HepG2 (cell line): Measurements from ENCODE around the gene USP34. TPM values are rescaled to one million over a fixed set of nuclear protein-coding genes. Genes with fewer than 3 reads are reported as not detected.

ENCODE experiments used
- AGO2 ChIP-seq: fragments of 200-400 bp; formaldehyde crosslinking; optimal IDR thresholded peaks from 2 replicates; pipeline ENCODE3; 2017; ENCODE audit warnings: mild to moderate bottlenecking, low read depth, low read length, moderate library complexity
- ATF1 ChIP-seq: IDR thresholded peaks from 2 replicates; pipeline ENCODE4 v1.6.1; 2016; ENCODE audit warnings: mild to moderate bottlenecking, control low read depth
- HDAC2 ChIP-seq: sonication (generic); formaldehyde crosslinking; IDR thresholded peaks from 2 replicates; pipeline ENCODE4 v1.4.0; 2020; ENCODE audit warnings: missing genetic modification reagents
- HOXA3 ChIP-seq: sonication (generic); formaldehyde crosslinking; IDR thresholded peaks from 2 replicates; pipeline ENCODE4 v1.5.0; 2020; ENCODE audit warnings: missing genetic modification reagents
- NFATC3 ChIP-seq: sonication (generic); formaldehyde crosslinking; IDR thresholded peaks from 2 replicates; pipeline ENCODE4 v1.5.1; 2020; ENCODE audit warnings: mild to moderate bottlenecking, missing genetic modification reagents
- NFIC ChIP-seq: IDR thresholded peaks from 2 replicates; pipeline ENCODE4 v1.6.1; 2012; ENCODE audit warnings: mild to moderate bottlenecking, low read length, inconsistent platforms
- PRPF4 ChIP-seq: fragments of 200-400 bp; formaldehyde crosslinking; IDR thresholded peaks from 2 replicates; pipeline ENCODE4 v1.6.1; 2016; ENCODE audit warnings: low read length, low read depth; ENCODE audit not compliant: poor library complexity, severe bottlenecking
- RBM39 ChIP-seq: fragments of 200-400 bp; formaldehyde crosslinking; IDR thresholded peaks from one replicate; pipeline ENCODE4 v1.6.1; 2018; ENCODE audit warnings: antibody characterized with exemption, mild to moderate bottlenecking, low read depth, low read length; ENCODE audit not compliant: poor library complexity, severe bottlenecking
- RXRA ChIP-seq: sonication (generic); formaldehyde crosslinking; IDR thresholded peaks from 2 replicates; pipeline ENCODE4 v1.5.1; 2020; ENCODE audit warnings: missing genetic modification reagents
- YEATS4 ChIP-seq: sonication (generic); formaldehyde crosslinking; IDR thresholded peaks from 2 replicates; pipeline ENCODE4 v1.4.0; 2020; ENCODE audit warnings: missing genetic modification reagents, borderline replicate concordance
- ZBTB8A ChIP-seq: sonication (generic); formaldehyde crosslinking; IDR thresholded peaks from 2 replicates; pipeline ENCODE4 v1.4.0; 2020; ENCODE audit warnings: mild to moderate bottlenecking, low read depth, missing genetic modification reagents, borderline replicate concordance
- ZNF124 ChIP-seq: sonication (generic); formaldehyde crosslinking; IDR thresholded peaks from 2 replicates; pipeline ENCODE4 v1.4.0; 2020; ENCODE audit warnings: missing genetic modification reagents
- ZNF484 ChIP-seq: sonication (generic); formaldehyde crosslinking; IDR thresholded peaks from 2 replicates; pipeline ENCODE4 v1.5.1; 2020; ENCODE audit warnings: mild to moderate bottlenecking, low read depth, missing genetic modification reagents, borderline replicate concordance
- ZNF709 ChIP-seq: sonication (generic); formaldehyde crosslinking; IDR thresholded peaks from 2 replicates; pipeline ENCODE4 v1.5.0; 2020; ENCODE audit warnings: mild to moderate bottlenecking, missing genetic modification reagents
- polyA plus RNA-seq, 8 experiments: library from polyadenylated mRNA; depleted of rRNA in 3 of 8; stranded (reverse) in 7 of 8; unstranded in 1 of 8; fragments of >200 nt; fragmentation: Illumina TruSeq in 4 of 8; extraction: Trizol in 4 of 8; gene quantifications; 2 replicates each; pipeline versions ENCODE4 v1.2.1 to v1.2.3, GENCODE V29; 2011 to 2016; ENCODE audit warnings: low read depth in 4 of 8, missing spikeins in 1 of 8, mixed read lengths in 1 of 8; ENCODE audit not compliant: insufficient read depth in 1 of 8
- total RNA-seq, 5 experiments: library from RNA; depleted of rRNA; stranded (reverse); fragments of >200 nt; fragmentation: Illumina TruSeq; extraction: Trizol; gene quantifications; 2 replicates each; pipeline ENCODE4 v1.2.3, GENCODE V29; 2016; ENCODE audit warnings: low read depth in 1 of 5
- TF ChIP-seq, protein P1 (sequence below), 2 experiments: fragments of 450-650 bp in 1 of 2; sonication (generic) in 1 of 2; formaldehyde crosslinking in 1 of 2; IDR thresholded peaks; 2 replicates each; pipeline versions ENCODE4 v1.6.1 to v1.8.0; 2016 to 2022; ENCODE audit warnings: antibody characterized with exemption in 1 of 2, mild to moderate bottlenecking in 1 of 2, missing genetic modification reagents in 1 of 2
- TF ChIP-seq, protein P2 (sequence below): sonication (generic); formaldehyde crosslinking; IDR thresholded peaks from 2 replicates; pipeline ENCODE4 v1.5.0; 2020; ENCODE audit warnings: missing genetic modification reagents
- TF ChIP-seq, protein P3 (sequence below): sonication (generic); formaldehyde crosslinking; IDR thresholded peaks from 2 replicates; pipeline ENCODE4 v1.8.1; 2023; ENCODE audit warnings: missing genetic modification reagents, inconsistent platforms, borderline replicate concordance

The USP34 gene
- total and polyA plus RNA-seq, 2 of the 13 experiments (the other 11 are each of a cell fraction or from before 2014, with no cell fraction given): 99.2 to 100 TPM

DNA sequence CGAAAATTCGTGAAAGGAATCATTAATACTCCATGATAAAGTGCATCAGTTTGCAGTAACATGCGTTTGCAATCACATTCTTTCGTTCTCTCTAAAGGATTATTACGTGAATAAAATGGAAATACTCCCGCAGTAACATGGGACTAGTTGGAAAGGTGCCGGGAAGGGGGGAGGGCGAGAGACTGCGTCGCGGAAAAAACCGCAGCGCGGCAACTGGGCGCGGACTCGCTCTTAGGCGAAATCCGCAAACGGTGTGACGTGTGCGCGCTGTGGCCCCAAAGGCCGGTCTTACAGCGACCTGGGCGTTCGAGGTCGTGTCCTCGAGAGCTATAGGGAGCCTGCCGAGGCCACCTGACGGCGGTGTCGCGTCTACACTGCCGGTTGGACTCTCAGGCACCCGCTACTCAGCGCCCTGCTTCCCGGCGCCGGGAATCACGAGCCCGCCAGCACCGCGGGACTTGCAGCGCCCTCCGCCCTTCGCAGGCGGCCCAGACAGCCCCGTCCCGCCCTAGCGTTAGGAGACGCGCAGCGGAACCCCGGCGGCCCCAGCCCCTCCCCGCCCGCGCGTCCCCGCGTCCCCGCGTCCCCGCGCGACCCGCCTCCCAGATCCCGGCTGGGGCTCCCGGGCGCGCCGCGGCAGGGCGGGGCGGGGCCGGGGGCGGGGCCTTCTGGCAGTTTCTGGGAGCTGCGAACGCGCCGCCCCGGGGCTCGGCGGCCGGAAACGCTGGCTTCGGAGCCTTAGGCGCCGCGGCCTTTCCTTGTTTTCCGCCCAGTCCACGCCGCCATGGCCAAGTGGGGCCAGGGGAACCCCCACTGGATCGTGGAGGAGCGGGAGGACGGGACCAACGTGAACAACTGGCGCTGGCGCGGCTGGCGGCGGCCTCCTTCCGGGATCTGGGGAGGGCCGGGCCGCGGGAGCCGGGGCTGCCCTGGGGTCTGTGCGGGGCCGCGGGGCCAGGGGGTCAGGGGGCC, 293.8 kb downstream of the USP34 start (continued):
- TF ChIP-seq, protein P1, sequence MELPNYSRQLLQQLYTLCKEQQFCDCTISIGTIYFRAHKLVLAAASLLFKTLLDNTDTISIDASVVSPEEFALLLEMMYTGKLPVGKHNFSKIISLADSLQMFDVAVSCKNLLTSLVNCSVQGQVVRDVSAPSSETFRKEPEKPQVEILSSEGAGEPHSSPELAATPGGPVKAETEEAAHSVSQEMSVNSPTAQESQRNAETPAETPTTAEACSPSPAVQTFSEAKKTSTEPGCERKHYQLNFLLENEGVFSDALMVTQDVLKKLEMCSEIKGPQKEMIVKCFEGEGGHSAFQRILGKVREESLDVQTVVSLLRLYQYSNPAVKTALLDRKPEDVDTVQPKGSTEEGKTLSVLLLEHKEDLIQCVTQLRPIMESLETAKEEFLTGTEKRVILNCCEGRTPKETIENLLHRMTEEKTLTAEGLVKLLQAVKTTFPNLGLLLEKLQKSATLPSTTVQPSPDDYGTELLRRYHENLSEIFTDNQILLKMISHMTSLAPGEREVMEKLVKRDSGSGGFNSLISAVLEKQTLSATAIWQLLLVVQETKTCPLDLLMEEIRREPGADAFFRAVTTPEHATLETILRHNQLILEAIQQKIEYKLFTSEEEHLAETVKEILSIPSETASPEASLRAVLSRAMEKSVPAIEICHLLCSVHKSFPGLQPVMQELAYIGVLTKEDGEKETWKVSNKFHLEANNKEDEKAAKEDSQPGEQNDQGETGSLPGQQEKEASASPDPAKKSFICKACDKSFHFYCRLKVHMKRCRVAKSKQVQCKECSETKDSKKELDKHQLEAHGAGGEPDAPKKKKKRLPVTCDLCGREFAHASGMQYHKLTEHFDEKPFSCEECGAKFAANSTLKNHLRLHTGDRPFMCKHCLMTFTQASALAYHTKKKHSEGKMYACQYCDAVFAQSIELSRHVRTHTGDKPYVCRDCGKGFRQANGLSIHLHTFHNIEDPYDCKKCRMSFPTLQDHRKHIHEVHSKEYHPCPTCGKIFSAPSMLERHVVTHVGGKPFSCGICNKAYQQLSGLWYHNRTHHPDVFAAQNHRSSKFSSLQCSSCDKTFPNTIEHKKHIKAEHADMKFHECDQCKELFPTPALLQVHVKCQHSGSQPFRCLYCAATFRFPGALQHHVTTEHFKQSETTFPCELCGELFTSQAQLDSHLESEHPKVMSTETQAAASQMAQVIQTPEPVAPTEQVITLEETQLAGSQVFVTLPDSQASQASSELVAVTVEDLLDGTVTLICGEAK (IDR thresholded peaks at IDR 0.05): no peak
- TF ChIP-seq, protein P1 (CRISPR knock-in tag; IDR thresholded peaks at IDR 0.05): peak; percentile 75
- peak; percentile 91 for TF ChIP-seq HOXA3
- peak; percentile 89; the same call in 1 of the 2 replicates for TF ChIP-seq NFATC3 (CRISPR knock-in tag)
- TF ChIP-seq ZNF709 (CRISPR knock-in tag): peak; percentile 94
- TF ChIP-seq YEATS4 (CRISPR knock-in tag): peak; percentile 92
- TF ChIP-seq ATF1 (CRISPR knock-in tag): peak; percentile 68; the same call in 1 of the 2 replicates
- TF ChIP-seq RBM39: peak; percentile 58
- TF ChIP-seq ZNF124 (CRISPR knock-in tag): peak; percentile 98
- no peak for TF ChIP-seq ZNF484 (CRISPR knock-in tag)
- no peak for TF ChIP-seq PRPF4
- TF ChIP-seq RXRA: peak; percentile 96
- peak; percentile 70 for TF ChIP-seq HDAC2
- TF ChIP-seq, protein P2, sequence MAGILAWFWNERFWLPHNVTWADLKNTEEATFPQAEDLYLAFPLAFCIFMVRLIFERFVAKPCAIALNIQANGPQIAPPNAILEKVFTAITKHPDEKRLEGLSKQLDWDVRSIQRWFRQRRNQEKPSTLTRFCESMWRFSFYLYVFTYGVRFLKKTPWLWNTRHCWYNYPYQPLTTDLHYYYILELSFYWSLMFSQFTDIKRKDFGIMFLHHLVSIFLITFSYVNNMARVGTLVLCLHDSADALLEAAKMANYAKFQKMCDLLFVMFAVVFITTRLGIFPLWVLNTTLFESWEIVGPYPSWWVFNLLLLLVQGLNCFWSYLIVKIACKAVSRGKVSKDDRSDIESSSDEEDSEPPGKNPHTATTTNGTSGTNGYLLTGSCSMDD (CRISPR knock-in tag): 0 out of 2 replicates have a peak, but pooled peaks have one; percentile 35
- TF ChIP-seq AGO2: no peak
- no peak for TF ChIP-seq NFIC
- TF ChIP-seq, protein P3, sequence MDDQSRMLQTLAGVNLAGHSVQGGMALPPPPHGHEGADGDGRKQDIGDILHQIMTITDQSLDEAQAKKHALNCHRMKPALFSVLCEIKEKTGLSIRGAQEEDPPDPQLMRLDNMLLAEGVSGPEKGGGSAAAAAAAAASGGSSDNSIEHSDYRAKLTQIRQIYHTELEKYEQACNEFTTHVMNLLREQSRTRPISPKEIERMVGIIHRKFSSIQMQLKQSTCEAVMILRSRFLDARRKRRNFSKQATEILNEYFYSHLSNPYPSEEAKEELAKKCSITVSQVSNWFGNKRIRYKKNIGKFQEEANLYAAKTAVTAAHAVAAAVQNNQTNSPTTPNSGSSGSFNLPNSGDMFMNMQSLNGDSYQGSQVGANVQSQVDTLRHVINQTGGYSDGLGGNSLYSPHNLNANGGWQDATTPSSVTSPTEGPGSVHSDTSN (CRISPR knock-in tag): peak; percentile 69; the same call in 1 of the 2 replicates
- TF ChIP-seq ZBTB8A (CRISPR knock-in tag): peak; percentile 86
